Lower leg skin (tissue), 3 donors: ENCODE data around the gene SKOR1.

Experiments used
- POLR2A ChIP-seq, 2 donors: fragments of 450-650 bp; IDR thresholded peaks; one replicate each; pipeline ENCODE4 v1.6.1; 2016 to 2017; ENCODE audit warnings: antibody characterized with exemption in 2 of 2, mild to moderate bottlenecking in 1 of 2, moderate library complexity in 1 of 2
- TF ChIP-seq, protein P1 (sequence below), 3 donors: fragments of 450-650 bp; IDR thresholded peaks; one replicate each; pipeline ENCODE4 v1.5.1; 2016; ENCODE audit warnings: antibody characterized with exemption in 3 of 3, mild to moderate bottlenecking in 3 of 3, moderate library complexity in 2 of 3

DNA sequence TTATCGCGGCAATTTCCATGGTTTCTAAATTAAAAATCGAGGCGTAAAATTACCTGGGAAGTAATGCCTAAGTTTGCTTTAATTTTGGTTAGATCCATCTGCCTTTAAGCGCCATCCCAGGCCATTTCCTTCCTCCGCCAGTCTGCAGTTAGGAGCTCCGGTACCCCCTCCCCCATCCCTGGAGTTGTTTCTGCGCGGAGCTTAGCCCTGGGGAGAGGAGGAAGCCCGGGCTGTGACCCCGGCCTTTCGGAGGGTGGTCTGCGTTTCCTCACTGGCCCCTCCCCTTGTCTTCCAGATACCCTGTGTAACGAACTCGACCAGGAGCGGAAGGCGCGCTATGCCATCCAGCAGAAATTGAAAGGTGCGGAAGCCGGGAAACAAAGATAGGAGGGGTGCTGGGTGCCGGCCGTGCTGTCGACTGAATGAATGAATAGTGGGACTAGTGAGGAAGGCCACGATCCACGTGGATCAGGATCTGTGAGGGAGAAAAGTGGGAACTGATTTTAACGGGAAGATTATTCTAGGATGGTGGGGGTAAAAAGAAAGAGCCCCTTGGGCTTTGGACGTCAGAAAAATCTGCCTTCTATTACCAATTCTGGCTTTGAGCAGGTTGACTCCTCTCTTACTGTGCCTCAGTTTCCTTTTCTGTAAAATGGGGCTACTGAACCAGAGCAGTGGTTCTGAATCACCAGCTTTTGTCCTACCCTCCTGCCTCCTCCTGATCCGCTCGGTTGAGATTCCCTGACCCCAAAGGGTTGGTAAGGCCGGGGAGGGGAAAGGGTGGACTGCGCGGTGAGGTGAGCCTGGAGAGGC lies 7.8 kb downstream of the SKOR1 start:
- TF ChIP-seq, protein P1, sequence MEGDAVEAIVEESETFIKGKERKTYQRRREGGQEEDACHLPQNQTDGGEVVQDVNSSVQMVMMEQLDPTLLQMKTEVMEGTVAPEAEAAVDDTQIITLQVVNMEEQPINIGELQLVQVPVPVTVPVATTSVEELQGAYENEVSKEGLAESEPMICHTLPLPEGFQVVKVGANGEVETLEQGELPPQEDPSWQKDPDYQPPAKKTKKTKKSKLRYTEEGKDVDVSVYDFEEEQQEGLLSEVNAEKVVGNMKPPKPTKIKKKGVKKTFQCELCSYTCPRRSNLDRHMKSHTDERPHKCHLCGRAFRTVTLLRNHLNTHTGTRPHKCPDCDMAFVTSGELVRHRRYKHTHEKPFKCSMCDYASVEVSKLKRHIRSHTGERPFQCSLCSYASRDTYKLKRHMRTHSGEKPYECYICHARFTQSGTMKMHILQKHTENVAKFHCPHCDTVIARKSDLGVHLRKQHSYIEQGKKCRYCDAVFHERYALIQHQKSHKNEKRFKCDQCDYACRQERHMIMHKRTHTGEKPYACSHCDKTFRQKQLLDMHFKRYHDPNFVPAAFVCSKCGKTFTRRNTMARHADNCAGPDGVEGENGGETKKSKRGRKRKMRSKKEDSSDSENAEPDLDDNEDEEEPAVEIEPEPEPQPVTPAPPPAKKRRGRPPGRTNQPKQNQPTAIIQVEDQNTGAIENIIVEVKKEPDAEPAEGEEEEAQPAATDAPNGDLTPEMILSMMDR (IDR thresholded peaks at IDR 0.05), result no peak
- no peak for TF ChIP-seq POLR2A (IDR thresholded peaks at IDR 0.05)
